Mesothelial cell of epicardium (in vitro differentiated cells): ENCODE measurements around the gene FHIT. TPM values are rescaled to one million over a fixed set of nuclear protein-coding genes. Genes with fewer than 3 reads are reported as not detected.

ENCODE experiments used
- DNase-seq, 2 experiments: peaks; one replicate each; pipeline ENCODE4 v3.0.0; 2021; ENCODE audit warnings: low spot score in 2 of 2; ENCODE audit not compliant: unreplicated experiment in 2 of 2
- H3K27ac Mint-ChIP-seq: 2 replicates; pipeline ENCODE4 v1.8.0; 2021; ENCODE audit warnings: mixed read lengths
- H3K27me3 Mint-ChIP-seq: 2 replicates; pipeline ENCODE4 v1.8.0; 2021; ENCODE audit warnings: low read depth, mixed read lengths
- H3K36me3 Mint-ChIP-seq: 2 replicates; pipeline ENCODE4 v1.8.0; 2021; ENCODE audit warnings: mixed read lengths
- H3K4me1 Mint-ChIP-seq: 2 replicates; pipeline ENCODE4 v1.8.0; 2021; ENCODE audit warnings: mixed read lengths
- H3K4me3 Mint-ChIP-seq: 2 replicates; pipeline ENCODE4 v1.8.0; 2021; ENCODE audit warnings: mild to moderate bottlenecking, moderate library complexity, mixed read lengths
- H3K9me3 Mint-ChIP-seq: 2 replicates; pipeline ENCODE4 v1.8.0; 2021; ENCODE audit warnings: mixed read lengths
- total RNA-seq: library from RNA; stranded (reverse); gene quantifications from 3 replicates; pipeline ENCODE4 v1.2.1, GENCODE V29; 2021
- TF ChIP-seq, protein P1 (sequence below): fragments of 200-600 bp; sonication (generic); IDR thresholded peaks from one replicate; pipeline ENCODE4 v1.5.0; 2021; ENCODE audit warnings: antibody characterized with exemption; ENCODE audit not compliant: unreplicated experiment

The FHIT gene
- total RNA-seq, 1 donor from 2014 or later = 10.7 TPM

DNA sequence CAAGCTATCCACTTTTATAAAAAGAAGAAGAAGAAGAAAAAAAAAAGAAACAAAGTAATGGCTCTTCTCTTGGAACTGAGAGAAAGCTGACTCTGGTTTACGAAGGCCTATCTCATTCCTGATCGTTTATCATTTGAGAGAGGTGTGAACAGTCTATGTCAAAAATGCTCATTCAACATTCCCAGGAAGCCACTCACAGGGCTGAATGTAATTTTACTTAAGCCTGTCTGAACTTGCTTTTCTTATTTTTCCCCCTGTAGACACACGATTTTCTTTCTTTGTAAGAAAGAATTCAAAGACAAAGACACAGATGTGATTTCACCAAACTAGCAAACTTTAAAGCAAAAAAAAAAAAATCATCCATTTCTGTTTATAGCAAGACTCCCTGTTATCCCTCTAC, 805.8 kb downstream of the FHIT start:
- Mint-ChIP-seq H3K4me3 (no peak overlapping the region), H3K27ac (peak overlapping the region; percentile 82), H3K27me3 (no peaks in the 10 kb centered on the region), H3K9me3 (no peaks in the 10 kb centered on the region), H3K36me3 (no peaks in the 10 kb centered on the region), H3K4me1 (peaks cover 16% of the 10 kb centered on the region)
- TF ChIP-seq, protein P1, sequence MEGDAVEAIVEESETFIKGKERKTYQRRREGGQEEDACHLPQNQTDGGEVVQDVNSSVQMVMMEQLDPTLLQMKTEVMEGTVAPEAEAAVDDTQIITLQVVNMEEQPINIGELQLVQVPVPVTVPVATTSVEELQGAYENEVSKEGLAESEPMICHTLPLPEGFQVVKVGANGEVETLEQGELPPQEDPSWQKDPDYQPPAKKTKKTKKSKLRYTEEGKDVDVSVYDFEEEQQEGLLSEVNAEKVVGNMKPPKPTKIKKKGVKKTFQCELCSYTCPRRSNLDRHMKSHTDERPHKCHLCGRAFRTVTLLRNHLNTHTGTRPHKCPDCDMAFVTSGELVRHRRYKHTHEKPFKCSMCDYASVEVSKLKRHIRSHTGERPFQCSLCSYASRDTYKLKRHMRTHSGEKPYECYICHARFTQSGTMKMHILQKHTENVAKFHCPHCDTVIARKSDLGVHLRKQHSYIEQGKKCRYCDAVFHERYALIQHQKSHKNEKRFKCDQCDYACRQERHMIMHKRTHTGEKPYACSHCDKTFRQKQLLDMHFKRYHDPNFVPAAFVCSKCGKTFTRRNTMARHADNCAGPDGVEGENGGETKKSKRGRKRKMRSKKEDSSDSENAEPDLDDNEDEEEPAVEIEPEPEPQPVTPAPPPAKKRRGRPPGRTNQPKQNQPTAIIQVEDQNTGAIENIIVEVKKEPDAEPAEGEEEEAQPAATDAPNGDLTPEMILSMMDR = no peak
- no peak for DNase-seq

GRCh38 chr3:60444898-60445437, 806.3 kb downstream of the FHIT start:
- no peak for DNase-seq
- Mint-ChIP-seq H3K27ac (no peak overlapping the region), H3K4me3 (no peak overlapping the region), H3K9me3 (no peaks in the 10 kb centered on the region), H3K36me3 (no peaks in the 10 kb centered on the region), H3K4me1 (peaks cover 16% of the 10 kb centered on the region), H3K27me3 (no peaks in the 10 kb centered on the region)
- TF ChIP-seq, protein P1 = no peak

DNA sequence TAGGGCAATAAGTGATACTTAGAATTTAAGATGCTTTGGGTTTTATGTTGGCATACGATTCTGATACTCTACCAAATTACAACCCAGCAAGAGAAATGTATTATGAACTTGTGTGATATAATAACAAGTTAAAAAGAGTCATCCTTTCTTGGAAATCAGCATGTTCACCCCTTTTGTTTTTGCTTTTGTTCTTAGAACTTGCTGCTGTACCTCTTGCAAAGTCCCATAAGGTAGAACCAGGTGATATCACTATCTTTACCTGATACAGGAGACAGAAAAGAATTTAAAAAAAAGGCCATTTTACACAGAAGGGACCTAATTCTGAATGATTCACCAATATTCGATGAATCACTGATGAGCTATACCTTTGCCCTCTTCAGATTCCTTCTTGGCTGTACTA, 810.4 kb downstream of the FHIT start:
- no peaks in the 10 kb centered on the region for H3K9me3 Mint-ChIP-seq
- H3K27ac Mint-ChIP-seq = no peak overlapping the region

GRCh38 chr3:60435941-60436650, 815.2 kb downstream of the FHIT start:
- DNase-seq = no peak
- Mint-ChIP-seq H3K36me3 (no peaks in the 10 kb centered on the region), H3K27me3 (peaks cover 2% of the 10 kb centered on the region), H3K4me3 (no peak overlapping the region), H3K9me3 (no peaks in the 10 kb centered on the region), H3K4me1 (peaks cover 22% of the 10 kb centered on the region), H3K27ac (no peak overlapping the region)
- TF ChIP-seq, protein P1 = no peak

More for the DNA sequence above, 810.4 kb downstream of the FHIT start:
- Mint-ChIP-seq H3K36me3 (no peaks in the 10 kb centered on the region), H3K27me3 (peaks cover 2% of the 10 kb centered on the region), H3K4me3 (no peak overlapping the region), H3K4me1 (peaks cover 9% of the 10 kb centered on the region)
- TF ChIP-seq, protein P1 = no peak
- no peak for DNase-seq

- Mint-ChIP-seq H3K36me3 (no peaks in the 10 kb centered on the region), H3K27me3 (peaks cover 2% of the 10 kb centered on the region)
- DNase-seq = no peak
These were observed 816.3 kb downstream of the FHIT start for GRCh38 chr3:60434950-60435349.

More at GRCh38 chr3:60434950-60435349, 816.3 kb downstream of the FHIT start:
- H3K9me3 Mint-ChIP-seq = no peaks in the 10 kb centered on the region
- TF ChIP-seq, protein P1 = no peak
- H3K27ac Mint-ChIP-seq = peak overlapping the region; percentile 32
- peaks cover 26% of the 10 kb centered on the region for H3K4me1 Mint-ChIP-seq
- H3K4me3 Mint-ChIP-seq = no peak overlapping the region
